ENCODE results near the gene SRP72. TPM values are rescaled to one million over a fixed set of nuclear protein-coding genes. Genes with fewer than 3 reads are reported as not detected.
A peak's percentile ranks its signal among the peaks of the same experiment; 100 is the strongest.

The SRP72 gene
- polyA plus RNA-seq, 3 donors from 2014 or later: 134 to 163 (median 160) TPM

GRCh38 chr4:56537147-56537546 is 69.7 kb downstream of the SRP72 start:
- no peaks in the 10 kb centered on the region for H3K4me1 Mint-ChIP-seq
- no peak for DNase-seq

GRCh38 chr4:56540826-56541225 is 73.4 kb downstream of the SRP72 start:
- Mint-ChIP-seq H3K27me3 (ENCODE audit: low read depth in 3 of 3) (peaks cover 4 to 6% (median 5%) of the 10 kb centered on the region in 3 donors), H3K4me1 (peaks cover 15 to 18% of the 10 kb centered on the region in 2 donors), H3K4me3 (no peak overlapping the region), H3K9me3 (no peaks in the 10 kb centered on the region), H3K27ac (no peak overlapping the region), H3K36me3 (no peaks in the 10 kb centered on the region)
- DNase-seq: no peak

More at GRCh38 chr4:56537147-56537546, 69.7 kb downstream of the SRP72 start:
- Mint-ChIP-seq H3K4me3 (no peak overlapping the region), H3K9me3 (no peaks in the 10 kb centered on the region), H3K27ac (no peak overlapping the region), H3K36me3 (no peaks in the 10 kb centered on the region), H3K27me3 (ENCODE audit: low read depth in 3 of 3) (peaks cover 3 to 10% (median 10%) of the 10 kb centered on the region in 3 donors)

- Mint-ChIP-seq H3K36me3 (no peaks in the 10 kb centered on the region), H3K9me3 (no peaks in the 10 kb centered on the region), H3K4me3 (peak overlapping the region; percentile 44 to 80 (median 73)), H3K4me1 (peaks cover 15 to 18% of the 10 kb centered on the region in 2 donors), H3K27me3 (ENCODE audit: low read depth in 3 of 3) (peaks cover 3 to 6% (median 6%) of the 10 kb centered on the region in 3 donors), H3K27ac (no peak overlapping the region)
- peak; percentile 75 to 81 (median 79) for DNase-seq
Observed at GRCh38 chr4:56544573-56545131, 77.2 kb downstream of the SRP72 start.

GRCh38 chr4:56550642-56551041 is 83.2 kb downstream of the SRP72 start:
- DNase-seq: no peak
- H3K4me3 Mint-ChIP-seq: no peak overlapping the region
- no peaks in the 10 kb centered on the region for H3K9me3 Mint-ChIP-seq
- no peaks in the 10 kb centered on the region for H3K4me1 Mint-ChIP-seq
- no peaks in the 10 kb centered on the region for H3K36me3 Mint-ChIP-seq
- peaks cover 3 to 5% (median 4%) of the 10 kb centered on the region in 3 donors for H3K27me3 Mint-ChIP-seq (ENCODE audit: low read depth in 3 of 3)
- H3K27ac Mint-ChIP-seq: no peak overlapping the region

- no peak overlapping the region for H3K27ac Mint-ChIP-seq
- H3K4me1 Mint-ChIP-seq: no peaks in the 10 kb centered on the region
- peaks cover 3 to 5% (median 3%) of the 10 kb centered on the region in 3 donors for H3K27me3 Mint-ChIP-seq (ENCODE audit: low read depth in 3 of 3)
- no peak overlapping the region for H3K4me3 Mint-ChIP-seq
- no peaks in the 10 kb centered on the region for H3K36me3 Mint-ChIP-seq
- DNase-seq: no peak
- no peaks in the 10 kb centered on the region for H3K9me3 Mint-ChIP-seq
Observed at GRCh38 chr4:56551516-56551915, 84.1 kb downstream of the SRP72 start.

GRCh38 chr4:56552273-56552672 is 84.9 kb downstream of the SRP72 start:
- DNase-seq: no peak
- H3K27ac Mint-ChIP-seq: no peak overlapping the region
- H3K4me1 Mint-ChIP-seq: no peaks in the 10 kb centered on the region
- H3K4me3 Mint-ChIP-seq: no peak overlapping the region
- H3K27me3 Mint-ChIP-seq (ENCODE audit: low read depth in 3 of 3): peaks cover 3 to 5% (median 3%) of the 10 kb centered on the region in 3 donors
- H3K9me3 Mint-ChIP-seq: no peaks in the 10 kb centered on the region
- no peaks in the 10 kb centered on the region for H3K36me3 Mint-ChIP-seq

Other genes with a start within 250 kb of the SRP72 start
- gene AASDH, start 80.1 kb upstream of the SRP72 start, polyA plus RNA-seq: 10 to 100 TPM; 11.3 to 13.7 (median 11.4) TPM
- gene PPAT, start 32.0 kb upstream of the SRP72 start, polyA plus RNA-seq: 1 to 10 TPM; 1.9 to 8.4 (median 6.8) TPM
- 10 to 100 TPM; 10.7 to 19.8 (median 13.7) TPM for gene PAICS, start 31.4 kb upstream of the SRP72 start, polyA plus RNA-seq
- under 1 TPM in 1 of 3 donors, not detected in 2; 0.28 TPM for gene ARL9, start 38.2 kb downstream of the SRP72 start, polyA plus RNA-seq
- 1,000 to 10,000 TPM; 1,315 to 2,032 (median 1,652) TPM for gene HOPX, start 213.7 kb downstream of the SRP72 start, polyA plus RNA-seq

Data from immature natural killer cell (primary cell).